Left lung (tissue), 10 donors: ENCODE results near the gene HIGD1B. TPM values are rescaled to one million over a fixed set of nuclear protein-coding genes. Genes with fewer than 3 reads are reported as not detected.

Experiments used
- ATAC-seq: fragments of 200-7000 bp; cut with Tn5 transposase; one replicate; pipeline ENCODE4 v1.9.1; 2020; ENCODE audit warnings: moderate library complexity
- DNase-seq, 4 donors: peaks; one replicate each; pipeline ENCODE4 v3.0.0-alpha.2; 2013 to 2020
- H3K27ac ChIP-seq, 2 donors: fragments of 200-600 bp; sonication (generic) in 1 of 2; one replicate each; pipeline versions ENCODE4 v1.5.0 to v1.8.0; 2020 to 2021
- H3K27me3 ChIP-seq, 2 donors: fragments of 200-600 bp; sonication (generic) in 1 of 2; one replicate each; pipeline versions ENCODE4 v1.5.0 to v1.8.0; 2020 to 2021
- H3K36me3 ChIP-seq, 2 donors: fragments of 200-600 bp; sonication (generic) in 1 of 2; one replicate each; pipeline versions ENCODE4 v1.5.0 to v1.8.0; 2020 to 2021
- H3K4me1 ChIP-seq, 2 donors: fragments of 200-600 bp; one replicate each; pipeline ENCODE4 v1.8.0; 2021
- H3K4me3 ChIP-seq, 2 donors: fragments of 200-600 bp; sonication (generic) in 1 of 2; one replicate each; pipeline versions ENCODE4 v1.5.0 to v1.8.0; 2020 to 2021; ENCODE audit warnings: mild to moderate bottlenecking in 1 of 2
- H3K9me3 ChIP-seq, 2 donors: fragments of 200-600 bp; sonication (generic) in 1 of 2; one replicate each; pipeline versions ENCODE4 v1.5.0 to v1.8.0; 2020 to 2021
- CTCF ChIP-seq, 2 donors: fragments of 200-600 bp; sonication (generic) in 1 of 2; IDR thresholded peaks; one replicate each; pipeline versions ENCODE4 v1.5.0 to v1.8.0; 2021; ENCODE audit warnings: antibody characterized with exemption in 2 of 2
- intact Hi-C, 2 donors: fragments of 100-400 bp; cut with DNase I; formaldehyde crosslinking; loops; one replicate each; pipeline versions ENCODE4 v1.11.2 to v1.14.2; 2022
- polyA plus RNA-seq, 6 donors: library from polyadenylated mRNA; unstranded; fragments of 120-200 nt; gene quantifications; one replicate each; pipeline ENCODE4 v1.2.1, GENCODE V29; 2013; ENCODE audit not compliant: insufficient read length in 6 of 6
- total RNA-seq, 2 donors: library from RNA; stranded (reverse); fragmentation: NEBNext Ultra II Directional; extraction: Animal tissue kit (Norgen Biotek cat#: 25700); gene quantifications; one replicate each; pipeline ENCODE4 v1.2.1, GENCODE V29; 2021
- donor health status: DM: no; HTN: yes; CAD: no.
- donor health status: DM: no; HTN: no; CAD: no.

HIGD1B gene
- total and polyA plus RNA-seq, 8 donors: 11.0 to 21.7 (median 17.5) TPM

- Histone ChIP-seq H3K36me3 (peaks cover 0 to 99% of the 10 kb centered on the region in 2 donors), H3K9me3 (no peaks in the 10 kb centered on the region), H3K4me1 (no peaks in the 10 kb centered on the region), H3K4me3 (no peak overlapping the region), H3K27ac (no peak overlapping the region), H3K27me3 (no peaks in the 10 kb centered on the region)
- intact Hi-C loops: no loop called here
- TF ChIP-seq CTCF (IDR thresholded peaks at IDR 0.05): no peak
- DNase-seq: no peak
- no peak for ATAC-seq
Observed at GRCh38 chr17:44875761-44876160, 28.1 kb downstream of the HIGD1B start.

GRCh38 chr17:44877121-44877520 is 29.4 kb downstream of the HIGD1B start:
- ATAC-seq (no peak), DNase-seq (no peak)
- H3K27me3 ChIP-seq: no peaks in the 10 kb centered on the region
- no peaks in the 10 kb centered on the region for H3K9me3 ChIP-seq
- no peaks in the 10 kb centered on the region for H3K4me1 ChIP-seq
- intact Hi-C loops: no loop called here
- H3K27ac ChIP-seq: no peak overlapping the region
- H3K36me3 ChIP-seq: peaks cover 0 to 99% of the 10 kb centered on the region in 2 donors
- no peak for TF ChIP-seq CTCF (IDR thresholded peaks at IDR 0.05)
- H3K4me3 ChIP-seq: no peak overlapping the region

- Histone ChIP-seq H3K9me3 (no peaks in the 10 kb centered on the region), H3K36me3 (peaks cover 0 to 99% of the 10 kb centered on the region in 2 donors)
Observed at GRCh38 chr17:44878627-44879221, 31.0 kb downstream of the HIGD1B start.

GRCh38 chr17:44879376-44879775 is 31.7 kb downstream of the HIGD1B start:
- ATAC-seq: no peak
- Histone ChIP-seq H3K27me3 (no peaks in the 10 kb centered on the region), H3K27ac (no peak overlapping the region), H3K4me1 (no peaks in the 10 kb centered on the region), H3K9me3 (no peaks in the 10 kb centered on the region), H3K36me3 (peaks cover 0 to 100% of the 10 kb centered on the region in 2 donors), H3K4me3 (no peak overlapping the region)
- intact Hi-C loops: no loop called here
- no peak for TF ChIP-seq CTCF (IDR thresholded peaks at IDR 0.05)
- no peak for DNase-seq

More at GRCh38 chr17:44878627-44879221, 31.0 kb downstream of the HIGD1B start:
- ATAC-seq (peak; percentile 30), DNase-seq (peak in 2 of 4 donors; percentile 18 to 60)
- no peak overlapping the region for H3K27ac ChIP-seq
- H3K4me1 ChIP-seq: no peaks in the 10 kb centered on the region
- H3K4me3 ChIP-seq: no peak overlapping the region
- peak; percentile 26 to 27 for TF ChIP-seq CTCF (IDR thresholded peaks at IDR 0.05)
- intact Hi-C loops: no loop called here
- H3K27me3 ChIP-seq: no peaks in the 10 kb centered on the region

GRCh38 chr17:44880062-44880461 is 32.4 kb downstream of the HIGD1B start:
- DNase-seq (no peak), ATAC-seq (no peak)
- H3K27ac ChIP-seq: no peak overlapping the region
- no peaks in the 10 kb centered on the region for H3K4me1 ChIP-seq
- TF ChIP-seq CTCF (IDR thresholded peaks at IDR 0.05): no peak
- intact Hi-C loops: no loop called here
- H3K4me3 ChIP-seq: no peak overlapping the region
- no peaks in the 10 kb centered on the region for H3K9me3 ChIP-seq
- peaks cover 0 to 100% of the 10 kb centered on the region in 2 donors for H3K36me3 ChIP-seq
- H3K27me3 ChIP-seq: no peaks in the 10 kb centered on the region
